HG02759 (cell line): ENCODE results near the gene SAMD8.

Experiments used
- ATAC-seq: cut with Tn5 transposase; IDR thresholded peaks from one replicate; pipeline ENCODE4 v1.9.1; 2021; ENCODE audit warnings: mild to moderate bottlenecking, moderate library complexity; ENCODE audit not compliant: unreplicated experiment

Gene SAMD8

DNA sequence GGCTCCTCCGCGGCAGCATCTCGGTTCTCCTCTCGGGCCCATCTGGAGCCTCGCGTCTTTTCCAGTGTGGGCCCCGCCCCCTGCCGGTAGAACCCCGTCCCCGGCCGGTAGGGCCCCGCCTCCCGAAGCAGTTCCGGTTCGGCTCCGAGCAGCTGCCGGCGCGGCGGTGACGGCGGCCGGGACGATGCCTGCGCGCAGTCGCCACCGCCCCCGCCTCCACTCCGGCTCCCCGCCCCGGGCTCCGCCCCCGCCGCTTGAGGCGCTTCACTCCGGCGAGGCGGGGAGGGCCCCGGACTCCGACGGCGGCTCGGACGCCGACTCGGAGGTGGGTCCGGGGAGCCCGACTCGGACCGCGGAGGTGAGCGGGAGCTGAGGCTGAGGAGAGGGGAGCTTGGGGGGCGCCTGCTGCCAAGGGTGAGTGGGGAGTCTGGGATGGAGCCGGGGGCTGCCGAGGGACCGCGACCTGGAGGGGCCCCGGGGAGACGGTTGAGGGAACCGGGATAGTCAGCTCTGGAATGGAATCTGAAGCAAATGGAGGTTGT is at the start of gene SAMD8:
Gene SAMD8, plus strand, starts transcription at position 292 of the 542 bp plus-strand sequence. CDS start 38,873 bp downstream, outside the sequence.
- ATAC-seq: peak; percentile 85

DNA sequence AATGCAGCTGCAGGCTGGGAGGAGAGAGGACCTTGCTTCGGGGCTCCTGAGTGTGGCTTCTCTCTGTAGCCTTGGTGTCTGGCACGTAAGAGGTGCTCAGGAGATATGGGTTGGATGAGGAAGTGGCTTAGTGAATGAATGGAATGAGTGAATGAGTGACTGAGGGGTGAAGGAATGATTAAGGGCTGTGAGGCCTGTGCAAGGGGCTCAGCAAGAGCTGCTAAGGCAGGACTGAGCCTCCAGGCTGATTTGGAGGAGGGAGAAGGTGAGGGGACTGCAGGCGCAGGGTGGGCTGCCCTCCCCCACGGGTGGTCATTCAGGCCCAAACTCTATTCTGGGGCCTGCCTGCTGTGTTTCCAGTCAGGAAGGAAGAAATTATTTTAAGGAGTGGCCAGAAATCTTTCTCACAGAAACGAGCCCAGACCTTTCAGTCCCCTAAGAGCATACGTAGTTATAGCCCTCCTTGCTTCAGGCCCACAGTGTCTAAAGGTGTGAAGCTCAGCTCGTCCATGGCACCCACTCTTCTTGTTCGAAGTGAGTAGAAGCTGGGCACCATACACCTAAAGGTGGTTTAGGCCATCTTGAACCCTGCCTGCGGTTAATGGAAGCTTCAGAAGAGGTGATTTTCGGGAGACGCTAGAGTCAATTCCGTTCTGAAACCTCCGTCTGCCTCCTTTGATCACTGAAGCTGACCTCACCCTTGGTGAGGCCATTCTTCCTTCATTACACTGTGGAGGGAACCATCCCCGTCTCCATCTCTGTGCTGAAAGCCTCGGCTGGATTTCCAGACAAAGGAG is 49.5 kb upstream of the SAMD8 start:
- ATAC-seq: no peak

DNA sequence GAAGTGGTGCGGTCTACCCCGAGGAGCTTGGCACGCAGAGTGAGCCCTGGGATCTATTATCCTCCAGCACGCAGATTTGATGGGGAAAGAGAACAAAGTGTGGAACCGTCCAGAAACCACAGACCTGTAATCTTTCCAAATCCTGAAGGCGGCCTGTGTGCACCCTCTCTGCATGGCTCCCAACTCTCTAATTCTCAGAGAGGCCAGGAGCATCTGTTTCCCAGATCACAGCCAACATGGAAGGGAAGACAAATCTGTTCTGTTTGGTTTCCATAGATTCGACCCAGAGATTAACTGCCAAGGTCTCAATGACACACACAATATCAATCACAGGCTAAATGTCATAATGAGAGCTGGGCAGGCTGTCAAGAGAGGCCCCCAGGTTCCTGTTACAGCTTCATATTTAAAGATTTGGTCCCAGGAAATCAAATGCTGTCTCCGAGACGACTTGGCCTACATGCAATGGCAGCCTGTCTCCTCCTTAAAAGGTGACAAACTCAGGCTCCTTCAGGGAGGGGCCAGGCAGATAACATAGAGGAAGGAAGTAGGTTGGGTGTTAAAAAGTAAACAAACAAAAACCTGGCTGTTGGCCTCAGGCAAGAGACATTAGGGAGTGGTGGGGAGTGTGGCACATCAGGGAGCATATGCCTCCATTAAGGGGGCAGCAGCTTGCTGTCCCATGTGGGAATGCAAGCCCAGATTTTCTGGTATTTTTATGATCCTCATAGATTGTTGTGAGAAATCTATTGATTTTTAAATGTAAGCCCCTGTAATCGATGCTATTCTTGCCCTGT is 48.8 kb upstream of the SAMD8 start:
- no peak for ATAC-seq

DNA sequence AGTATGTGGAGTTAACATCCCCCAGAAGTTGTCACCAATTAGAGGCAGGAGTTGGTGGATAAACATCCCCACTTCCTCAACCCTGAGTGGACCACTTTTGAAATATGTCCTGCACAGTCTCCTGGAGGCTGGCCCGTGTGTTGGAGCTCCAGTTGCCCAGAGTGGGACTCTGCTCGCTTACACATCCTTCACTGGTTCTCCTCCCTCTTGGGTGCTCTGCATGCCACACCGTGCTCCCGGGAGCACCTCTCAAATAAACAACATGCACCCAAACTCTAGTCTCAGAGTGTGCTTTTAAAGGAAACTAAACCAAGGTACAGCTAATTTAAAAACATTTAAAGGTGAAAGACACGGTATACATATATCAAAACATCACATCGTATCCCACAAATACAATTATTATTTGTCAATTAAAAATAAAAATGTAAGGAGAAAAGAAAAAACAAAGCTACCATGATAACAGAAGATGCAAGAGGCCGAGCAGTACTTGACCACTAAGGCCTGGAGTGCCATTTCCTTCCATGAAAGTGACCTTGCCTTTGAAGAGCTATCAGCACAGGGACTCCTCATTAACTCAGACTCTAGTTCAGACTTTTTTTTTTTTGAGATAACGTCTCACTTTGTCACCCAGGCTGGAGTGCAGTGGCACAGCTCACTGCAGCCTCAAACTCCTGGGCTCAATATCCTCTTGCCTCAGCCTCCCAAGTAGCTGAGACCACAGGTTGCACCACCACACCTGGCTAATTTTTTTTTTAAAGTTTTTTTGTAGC is 47.8 kb upstream of the SAMD8 start:
- ATAC-seq: no peak

DNA sequence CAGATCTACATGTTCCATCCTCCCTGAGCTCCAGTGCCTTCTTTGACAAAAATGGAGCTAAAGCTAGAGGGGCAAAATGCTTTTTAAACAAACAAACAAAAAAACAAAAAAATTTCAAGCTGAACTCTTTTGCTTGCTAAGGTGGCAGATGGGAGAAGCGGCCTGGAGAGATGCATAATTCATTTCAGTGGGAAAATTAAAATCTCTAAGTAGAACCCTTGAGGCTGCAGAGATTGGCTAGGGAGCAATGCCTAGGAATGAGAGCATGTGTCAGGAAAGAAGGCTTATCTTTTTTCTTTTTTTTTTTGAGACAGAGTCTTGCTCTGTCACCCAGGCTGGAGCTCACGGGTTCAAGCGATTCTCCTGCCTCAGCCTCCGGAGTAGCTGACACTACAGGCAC is 46.4 kb upstream of the SAMD8 start:
- no peak for ATAC-seq

DNA sequence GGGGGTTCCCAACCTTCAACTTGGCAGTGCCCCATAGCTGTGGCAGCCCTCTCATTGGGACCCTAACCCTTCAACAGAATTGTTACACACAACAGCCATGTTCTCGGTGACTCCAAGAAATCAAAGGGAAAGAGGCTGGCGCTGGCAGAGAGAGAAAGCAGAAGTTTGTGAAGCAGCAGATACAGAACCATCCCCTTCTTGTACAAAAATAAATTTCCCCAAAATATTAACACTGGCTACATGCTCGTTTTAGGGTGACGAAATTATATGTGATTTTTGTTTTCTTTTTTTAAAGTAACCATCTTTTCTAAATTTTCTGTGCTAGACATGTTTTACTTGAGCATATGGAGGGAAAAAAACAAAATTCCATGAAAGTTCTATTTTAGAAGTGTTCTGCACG is 45.2 kb upstream of the SAMD8 start:
- ATAC-seq: no peak

DNA sequence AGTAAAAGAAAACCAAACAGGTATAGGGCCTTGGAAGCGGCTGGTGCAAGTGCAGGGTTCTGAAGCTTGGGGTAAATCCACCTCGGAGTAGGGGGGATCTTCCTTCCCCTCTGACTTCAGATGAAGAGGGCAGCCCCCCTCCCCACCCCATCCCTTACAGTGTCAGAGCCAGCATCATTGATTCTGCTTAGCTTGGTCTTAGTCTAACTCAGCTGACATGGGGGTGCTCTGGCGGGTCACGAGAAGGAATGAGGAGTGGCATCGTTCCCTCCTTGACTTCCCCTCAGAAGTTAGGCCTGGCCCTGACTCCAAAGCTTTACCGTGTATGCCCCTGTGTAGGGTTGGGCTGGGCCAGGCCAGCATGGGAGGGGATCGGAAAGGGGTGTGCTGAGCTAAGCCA is 44.2 kb upstream of the SAMD8 start:
- no peak for ATAC-seq

DNA sequence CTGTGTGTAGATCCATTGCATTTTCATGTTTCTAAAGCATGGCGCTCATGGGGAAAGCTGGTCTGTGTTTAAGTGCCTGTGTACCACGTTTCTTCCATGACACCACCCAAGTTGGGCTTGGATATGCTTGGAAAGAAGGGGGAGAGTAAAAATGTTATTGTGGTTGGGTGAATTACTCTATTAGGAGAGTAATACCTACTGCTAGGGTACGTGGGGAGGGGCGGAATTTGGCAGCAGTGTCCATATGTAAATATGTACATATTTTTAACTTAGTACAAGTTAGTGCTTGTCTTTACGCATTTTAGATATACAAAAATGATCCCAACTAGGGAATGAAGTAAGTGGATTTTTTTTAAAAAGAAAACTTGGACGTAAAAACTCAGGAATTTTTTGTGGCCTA is 42.9 kb upstream of the SAMD8 start:
- ATAC-seq: no peak

DNA sequence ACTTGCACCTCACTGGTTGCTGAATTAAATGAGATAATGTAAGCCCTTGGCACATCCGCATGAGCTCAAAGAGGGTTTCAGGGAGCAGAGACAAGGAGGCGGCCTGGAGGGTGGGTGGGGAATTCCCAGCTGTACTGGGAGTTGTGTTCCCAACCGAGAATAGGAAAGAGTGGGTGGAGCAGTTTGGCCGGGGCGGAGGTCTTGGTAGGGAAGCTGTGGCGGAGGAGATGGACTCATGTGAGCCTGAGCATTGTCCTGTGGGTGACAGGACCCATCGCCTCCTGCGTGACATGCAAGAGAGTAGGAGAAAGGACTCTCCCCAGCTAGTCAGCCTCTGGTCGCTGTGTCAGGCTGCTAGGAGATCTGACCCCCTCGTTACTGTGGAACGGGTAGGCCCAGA is 41.0 kb upstream of the SAMD8 start:
- no peak for ATAC-seq

DNA sequence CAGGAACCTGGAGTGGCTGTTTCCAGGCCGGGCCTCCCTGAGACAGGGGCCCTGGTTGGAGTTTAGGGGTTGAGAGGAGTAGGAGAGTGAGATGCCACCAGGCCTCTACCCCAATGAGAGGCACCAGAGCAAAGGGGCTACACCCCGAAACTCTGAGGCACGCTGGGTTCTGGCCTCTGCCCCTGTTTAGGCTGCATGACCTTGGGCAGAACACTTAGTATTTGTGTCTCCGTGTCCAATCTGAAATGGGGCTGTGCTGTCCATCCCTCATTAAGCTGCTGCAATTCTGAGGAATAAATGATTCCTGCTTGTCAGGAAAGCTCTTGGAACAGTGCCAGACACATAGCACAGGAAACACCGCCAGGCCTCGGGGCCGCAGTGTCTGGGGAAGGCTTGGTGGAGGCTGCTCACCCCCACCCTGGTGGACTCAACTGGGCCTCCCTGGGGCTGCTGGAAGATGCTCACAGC is 40.5 kb upstream of the SAMD8 start:
- no peak for ATAC-seq

DNA sequence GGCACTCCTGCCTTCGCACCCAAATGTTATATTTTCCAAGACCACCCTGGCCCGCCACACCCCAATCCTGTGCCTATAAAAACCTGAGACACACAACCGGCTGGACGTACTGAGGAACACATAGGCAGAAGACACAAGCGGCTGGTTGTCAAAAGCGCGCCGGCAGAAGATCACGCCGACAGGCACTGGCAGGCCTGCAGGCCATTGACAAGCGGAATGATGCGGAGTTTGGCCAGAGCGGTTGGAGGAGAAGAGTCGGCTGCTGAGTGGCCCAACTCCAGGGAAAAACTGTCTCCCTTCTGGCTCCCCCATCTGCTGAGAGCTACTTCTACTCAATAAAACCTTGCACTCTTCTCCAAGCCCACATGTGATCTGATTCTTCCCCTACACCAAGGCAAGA is 39.7 kb upstream of the SAMD8 start:
- ATAC-seq: no peak

DNA sequence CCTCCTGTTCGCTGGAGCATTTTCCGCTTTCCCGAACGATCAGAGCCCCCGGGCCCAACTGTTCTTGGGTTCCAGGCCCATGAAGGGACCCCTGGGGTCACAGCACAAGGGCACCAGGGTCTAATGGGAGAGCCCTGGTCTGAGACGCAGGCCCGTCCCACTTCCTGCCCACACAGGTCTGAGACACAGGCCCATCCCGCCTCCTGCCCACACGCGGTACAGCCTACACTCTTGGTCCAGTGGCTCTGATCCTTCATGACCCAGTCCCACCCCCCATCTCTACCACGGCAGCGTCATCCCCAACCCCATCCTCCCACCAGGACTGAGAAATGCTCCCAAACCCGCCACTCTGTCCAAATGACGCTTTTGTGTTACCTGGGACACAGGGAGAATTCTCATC is 38.7 kb upstream of the SAMD8 start:
- ATAC-seq: no peak

DNA sequence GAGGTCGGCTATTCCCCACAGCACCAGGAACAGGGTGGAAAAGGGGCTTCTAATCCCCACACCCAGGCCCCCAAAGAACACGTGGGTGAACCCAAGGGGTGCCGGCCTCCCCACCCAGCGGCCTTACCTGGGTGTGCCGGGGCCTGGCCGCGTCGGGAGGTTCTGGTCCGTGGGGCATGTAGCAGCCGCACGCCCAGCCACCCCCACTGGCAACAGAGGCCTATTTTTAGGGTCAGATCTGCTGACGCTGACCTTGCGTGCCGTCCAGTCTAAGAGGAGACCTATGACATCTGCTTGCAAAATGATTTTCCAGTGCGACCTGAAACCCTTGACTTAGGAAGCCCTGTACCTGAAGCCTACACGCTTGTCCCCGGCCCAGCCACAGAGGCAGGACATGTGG is 38.0 kb upstream of the SAMD8 start:
- no peak for ATAC-seq

DNA sequence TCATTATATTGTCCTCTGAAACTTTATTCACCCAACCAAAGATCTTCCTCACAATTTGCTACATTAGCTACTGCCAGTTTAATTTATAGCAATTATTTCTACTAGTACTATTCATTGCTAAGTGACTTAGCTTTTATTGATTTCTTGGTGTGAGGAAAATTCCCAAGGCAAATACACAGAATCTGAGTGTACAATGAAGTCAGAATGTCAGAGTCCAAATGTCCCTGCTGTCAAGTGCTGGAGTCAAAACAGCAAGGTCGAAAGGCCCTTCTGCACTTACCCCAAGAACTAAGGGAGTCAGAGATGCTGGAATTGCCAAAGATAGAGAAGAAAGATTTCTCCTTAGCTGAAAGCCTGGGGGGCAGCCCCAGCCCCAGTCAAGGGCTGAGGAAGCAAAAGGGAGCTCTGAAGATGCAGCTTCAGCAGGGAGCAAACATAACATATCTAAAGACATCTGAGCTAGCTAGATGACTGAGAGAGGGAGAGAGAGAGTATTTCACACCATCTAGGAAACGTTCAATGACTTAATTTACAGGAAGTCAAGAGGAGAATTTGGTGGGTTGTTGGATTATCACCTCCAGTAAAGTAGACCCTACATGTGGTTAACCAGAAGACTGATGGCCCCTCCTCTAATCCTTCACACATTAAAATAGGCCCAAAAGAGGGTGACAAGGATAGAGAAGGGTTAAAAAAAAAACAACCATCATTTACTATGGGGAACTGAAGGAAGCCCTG is 36.6 kb upstream of the SAMD8 start:
- no peak for ATAC-seq

DNA sequence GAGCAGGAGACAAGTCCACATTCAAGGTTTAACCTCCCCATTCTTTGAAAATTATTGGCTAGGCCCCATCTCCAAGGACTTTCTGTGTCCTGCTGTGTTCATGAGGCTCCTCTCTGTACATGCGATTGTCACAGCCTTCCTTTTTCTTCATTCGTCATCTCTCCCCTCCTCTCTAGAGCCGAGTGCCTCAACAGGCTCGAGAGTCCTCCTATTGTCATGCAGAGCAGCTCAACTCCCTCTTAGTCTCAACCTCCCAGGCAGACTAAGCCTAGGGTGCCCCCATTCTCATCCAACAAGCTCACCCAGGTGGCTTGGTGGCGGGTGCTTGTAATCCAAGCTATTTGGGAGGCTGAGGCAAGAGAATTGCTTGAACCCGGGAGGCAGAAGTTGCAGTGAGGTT is 35.1 kb upstream of the SAMD8 start:
- ATAC-seq: no peak

DNA sequence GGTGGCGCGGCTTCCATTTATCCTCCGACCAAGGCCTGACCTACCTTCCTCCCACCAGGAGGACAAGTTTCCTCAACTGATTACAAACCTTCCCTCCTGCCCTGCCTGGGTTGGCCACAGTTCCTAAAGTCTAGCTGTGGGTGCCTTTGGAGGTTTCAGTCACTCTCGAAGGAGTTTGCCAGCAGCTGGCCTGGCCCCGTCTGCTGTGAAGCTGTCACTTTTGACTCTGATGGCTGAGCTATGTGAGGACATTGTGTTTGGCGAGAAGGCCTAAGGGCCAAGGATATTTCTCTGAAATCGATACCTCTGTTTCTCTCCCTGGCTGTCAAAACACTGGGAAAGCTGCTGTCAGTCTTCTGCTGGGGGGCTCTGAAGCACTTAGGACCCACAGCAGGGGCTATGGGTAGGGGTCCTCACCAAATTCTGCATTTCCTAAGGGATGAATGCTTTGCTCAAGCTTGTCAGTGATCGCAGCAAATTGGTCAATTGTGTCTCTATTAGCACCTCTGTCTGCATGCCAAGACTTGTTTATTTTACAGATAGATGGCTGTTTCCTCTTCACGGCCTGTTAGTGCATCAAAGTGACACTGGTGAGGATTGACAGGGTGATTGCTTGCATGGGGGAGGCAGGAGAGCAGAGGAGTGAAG is 31.9 kb upstream of the SAMD8 start:
- ATAC-seq: no peak

DNA sequence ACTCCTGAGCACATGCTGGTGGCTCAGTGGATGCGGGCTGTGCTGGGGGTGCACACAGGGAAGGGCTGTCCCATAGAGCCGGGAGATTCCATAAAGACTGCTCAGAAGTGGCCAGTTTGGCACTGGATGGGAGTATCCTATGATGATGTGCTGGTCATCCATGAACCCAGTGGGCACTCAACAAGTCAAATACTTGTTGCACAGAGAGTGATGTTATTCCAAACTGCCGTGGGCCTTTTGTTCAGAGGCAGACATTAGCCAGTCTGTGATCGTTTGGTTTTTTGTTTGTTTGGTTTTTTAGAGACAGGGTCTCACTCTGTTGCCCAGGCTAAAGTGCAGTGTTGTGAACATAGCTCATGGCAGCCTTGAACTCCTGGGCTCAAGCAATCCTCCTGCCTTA is 30.9 kb upstream of the SAMD8 start:
- no peak for ATAC-seq

DNA sequence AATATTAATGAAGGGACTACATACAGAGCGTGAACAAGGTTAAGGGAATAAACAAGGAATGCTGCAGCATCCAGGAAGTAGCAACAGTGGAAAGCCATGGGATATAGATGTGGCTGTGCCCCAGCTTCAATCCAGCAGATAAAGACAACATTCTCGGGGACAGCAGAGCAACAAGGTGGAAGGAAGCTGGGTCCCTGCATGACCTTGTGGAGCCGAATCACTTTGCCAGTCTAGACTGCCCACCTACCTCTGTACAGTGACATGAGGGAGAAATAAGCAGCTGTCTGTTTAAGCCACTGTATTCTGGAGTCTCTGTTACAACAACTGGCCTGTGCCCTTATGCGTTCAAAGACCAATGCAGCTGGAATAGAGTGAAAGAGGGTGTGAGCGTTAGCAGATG is 30.1 kb upstream of the SAMD8 start:
- no peak for ATAC-seq

DNA sequence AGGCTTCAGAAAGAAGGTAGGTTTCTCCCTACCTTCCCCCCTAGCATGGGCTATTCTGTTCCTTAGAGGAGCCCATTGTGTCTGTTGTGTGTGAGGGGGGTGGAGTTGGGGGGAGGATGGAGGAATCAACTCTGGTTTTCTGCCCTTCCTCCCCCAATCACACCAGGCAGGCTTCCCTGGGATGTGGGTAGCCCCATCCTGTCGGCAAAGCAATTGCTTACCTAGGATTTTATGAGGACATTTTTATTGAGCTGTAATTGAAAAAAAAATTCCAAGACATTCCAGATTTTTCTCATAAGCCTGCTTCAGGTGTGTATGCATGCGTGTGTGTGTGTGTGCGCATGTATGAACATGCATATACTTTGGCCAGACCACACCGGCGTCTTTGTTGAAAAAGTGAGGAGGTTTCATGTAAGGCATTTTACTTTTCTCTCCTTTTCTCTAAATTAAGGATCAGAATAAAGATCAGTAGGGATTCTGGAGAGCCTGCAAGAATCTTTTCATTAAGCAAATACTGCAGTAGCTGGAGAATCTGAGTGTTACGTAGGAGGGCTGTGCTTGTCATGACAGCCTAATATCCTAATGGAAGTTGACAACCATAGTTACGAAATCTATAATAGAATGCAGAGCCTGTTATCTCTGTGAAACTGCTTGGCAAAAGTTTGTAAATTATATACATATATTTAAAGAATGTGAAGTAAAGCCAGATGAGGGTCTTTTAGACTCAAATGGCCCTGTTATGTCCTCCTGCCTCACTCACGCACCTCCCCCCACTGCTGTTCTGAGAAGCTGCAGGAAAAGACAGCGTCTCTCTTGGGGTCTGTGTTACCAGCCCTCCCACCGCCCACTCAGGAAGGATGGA is 27.3 kb upstream of the SAMD8 start:
- no peak for ATAC-seq
